ENCODE data around the gene JSRP1. TPM values are rescaled to one million over a fixed set of nuclear protein-coding genes. Genes with fewer than 3 reads are reported as not detected.

The JSRP1 gene
- polyA plus RNA-seq, 1 of the 3 experiments (the other 2 are of a cell fraction) = 0.76 TPM

GRCh38 chr19:2243274-2244124 is 12.7 kb downstream of the JSRP1 start:
- no peak overlapping the region for H2AFZ ChIP-seq (ENCODE audit: low read depth)
- no peak overlapping the region; a peak in 1 of 4 replicates for H3K4me3 ChIP-seq (ENCODE audit: low read depth in 2 of 2, low read length in 1 of 2)
- no peak overlapping the region for H3K4me2 ChIP-seq
- no peaks in the 10 kb centered on the region for H3K9me2 ChIP-seq
- no peaks in the 10 kb centered on the region for H3K9me3 ChIP-seq
- POLR2A ChIA-PET = interaction anchor here (0.6 to 3.3 kb wide), 8 partner anchors 11 to 88 kb away, joined by 3 to 33 read pairs (median 4); partner anchors contain the start of gene JSRP1
- H3K4me1 ChIP-seq (ENCODE audit: control insufficient read depth in 1 of 2, insufficient read depth in 2 of 2, low read depth in 1 of 2, low read length in 1 of 2) = peaks cover 20 to 71% of the 10 kb centered on the region in 2 experiments
- WGBS (ENCODE audit: low lambda C conversion rate) = 79% methylated on average over 16 of the region's 32 CpGs
- peak overlapping the region; percentile 13 to 81; a peak in 3 of 4 replicates for H3K27ac ChIP-seq (ENCODE audit: low read depth in 2 of 2, low read length in 1 of 2)
- H3K9ac ChIP-seq = no peak overlapping the region
- H4K20me1 ChIP-seq (ENCODE audit: insufficient read depth) = peaks cover 76% of the 10 kb centered on the region
- H3K27me3 ChIP-seq (ENCODE audit: insufficient read depth) = no peaks in the 10 kb centered on the region
- peaks cover 75% of the 10 kb centered on the region for H3K79me2 ChIP-seq (ENCODE audit: insufficient read depth)
- H3K36me3 ChIP-seq (replicated peaks in 1 of 2; ENCODE audit: control insufficient read depth in 1 of 2, insufficient read depth in 2 of 2, low read length in 1 of 2) = peaks cover 27 to 45% of the 10 kb centered on the region in 2 experiments
- peaks cover 12% of the 10 kb centered on the region for H3F3A ChIP-seq (replicated peaks; ENCODE audit: insufficient read depth)
- CTCF ChIA-PET = interaction anchor here (0.6 to 10.4 kb wide), 17 partner anchors 10 to 155 kb away, joined by 3 to 121 read pairs (median 6); partner anchors contain the start of genes AP3D1, JSRP1 and LINGO3
- DNase-seq = peak; percentile 93
- TF ChIP-seq FOSL2 (IDR thresholded peaks at IDR 0.05; ENCODE audit: borderline replicate concordance, low read depth) = no peak
- no peak for TF ChIP-seq EZH2phosphoT487 (IDR thresholded peaks at IDR 0.05; ENCODE audit: borderline replicate concordance, low read depth)
- TF ChIP-seq RXRA (IDR thresholded peaks at IDR 0.05; ENCODE audit: borderline replicate concordance, low read depth) = no peak
- TF ChIP-seq RFX5 (IDR thresholded peaks at IDR 0.05; ENCODE audit: low read length) = no peak
- peak; percentile 49; the same call in 1 of the 2 replicates for TF ChIP-seq SIN3A (IDR thresholded peaks at IDR 0.05; ENCODE audit: borderline replicate concordance, low read depth, low read length)
- TF ChIP-seq TCF12 (IDR thresholded peaks at IDR 0.05) = peak; percentile 43; the same call in 1 of the 2 replicates
- TF ChIP-seq FOXJ3 (CRISPR knock-in tag; IDR thresholded peaks at IDR 0.05) = peak; percentile 67; the same call in 1 of the 2 replicates
- no peak for TF ChIP-seq GATA2 (CRISPR knock-in tag; IDR thresholded peaks at IDR 0.05)
- no peak for TF ChIP-seq CTCF (IDR thresholded peaks at IDR 0.05)
- no peak for TF ChIP-seq TAF1 (IDR thresholded peaks at IDR 0.05; ENCODE audit: borderline replicate concordance, low read depth, low read length)
- no peak for TF ChIP-seq GABPA (IDR thresholded peaks at IDR 0.05; ENCODE audit: low read depth)
- TF ChIP-seq NFIC (IDR thresholded peaks at IDR 0.05; ENCODE audit: borderline replicate concordance) = no peak
- no peak for TF ChIP-seq ZBTB33 (IDR thresholded peaks at IDR 0.05; ENCODE audit: borderline replicate concordance, low read depth)
- TF ChIP-seq ELF1 (IDR thresholded peaks at IDR 0.05) = no peak
- TF ChIP-seq MXI1 (IDR thresholded peaks at IDR 0.05; ENCODE audit: low read depth, low read length) = peak; percentile 91
- TF ChIP-seq, protein P1, sequence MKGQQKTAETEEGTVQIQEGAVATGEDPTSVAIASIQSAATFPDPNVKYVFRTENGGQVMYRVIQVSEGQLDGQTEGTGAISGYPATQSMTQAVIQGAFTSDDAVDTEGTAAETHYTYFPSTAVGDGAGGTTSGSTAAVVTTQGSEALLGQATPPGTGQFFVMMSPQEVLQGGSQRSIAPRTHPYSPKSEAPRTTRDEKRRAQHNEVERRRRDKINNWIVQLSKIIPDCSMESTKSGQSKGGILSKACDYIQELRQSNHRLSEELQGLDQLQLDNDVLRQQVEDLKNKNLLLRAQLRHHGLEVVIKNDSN (IDR thresholded peaks at IDR 0.05; ENCODE audit: borderline replicate concordance, low read depth) = no peak
- TF ChIP-seq PBX3 (IDR thresholded peaks at IDR 0.05) = no peak
- TF ChIP-seq, protein P2, sequence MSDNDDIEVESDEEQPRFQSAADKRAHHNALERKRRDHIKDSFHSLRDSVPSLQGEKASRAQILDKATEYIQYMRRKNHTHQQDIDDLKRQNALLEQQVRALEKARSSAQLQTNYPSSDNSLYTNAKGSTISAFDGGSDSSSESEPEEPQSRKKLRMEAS (IDR thresholded peaks at IDR 0.05; ENCODE audit: low read depth) = no peak
- TF ChIP-seq NRF1 (IDR thresholded peaks at IDR 0.05; ENCODE audit: low read depth, low read length) = no peak
- no peak for TF ChIP-seq FOXM1 (IDR thresholded peaks at IDR 0.05; ENCODE audit: low read depth)
- TF ChIP-seq EP300 (IDR thresholded peaks at IDR 0.05; ENCODE audit: borderline replicate concordance in 1 of 2, low read depth in 1 of 2, low read length in 1 of 2) = peak in 1 of 2 experiments; percentile 74; a peak in 2 of 4 replicates
- TF ChIP-seq, protein P3, sequence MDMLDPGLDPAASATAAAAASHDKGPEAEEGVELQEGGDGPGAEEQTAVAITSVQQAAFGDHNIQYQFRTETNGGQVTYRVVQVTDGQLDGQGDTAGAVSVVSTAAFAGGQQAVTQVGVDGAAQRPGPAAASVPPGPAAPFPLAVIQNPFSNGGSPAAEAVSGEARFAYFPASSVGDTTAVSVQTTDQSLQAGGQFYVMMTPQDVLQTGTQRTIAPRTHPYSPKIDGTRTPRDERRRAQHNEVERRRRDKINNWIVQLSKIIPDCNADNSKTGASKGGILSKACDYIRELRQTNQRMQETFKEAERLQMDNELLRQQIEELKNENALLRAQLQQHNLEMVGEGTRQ (IDR thresholded peaks at IDR 0.05; ENCODE audit: borderline replicate concordance, low read depth, low read length) = no peak
- no peak for TF ChIP-seq YY1 (IDR thresholded peaks at IDR 0.05; ENCODE audit: low read depth)
- TF ChIP-seq MEF2A (IDR thresholded peaks at IDR 0.05; ENCODE audit: borderline replicate concordance, low read depth) = no peak
